ENCODE measurements around the gene FOXN4.
"Not testable (repeated sequence)": the region's sequence is repeated elsewhere in the genome, so short reads cannot be mapped to it uniquely, and the experiment has no call there.

Gene FOXN4

GRCh38 chr12:109308534-109309380 lies at the start of gene FOXN4:
TSS of gene FOXN4 (minus strand) at chr12:109309284. CDS start at chr12:109308321, 963 bp downstream.
- in situ Hi-C loops (cut with MboI; ENCODE audit: low sequenced_read_pairs) = no loop called here

GRCh38 chr12:109358154-109358869 lies 49.2 kb upstream of the FOXN4 start:
- in situ Hi-C loops (cut with MboI; ENCODE audit: low sequenced_read_pairs) = no loop called here

- in situ Hi-C loops (cut with MboI; ENCODE audit: low sequenced_read_pairs) = no loop called here
These were observed 47.9 kb upstream of the FOXN4 start for GRCh38 chr12:109357032-109357431.

GRCh38 chr12:109356577-109356976 lies 47.5 kb upstream of the FOXN4 start:
- in situ Hi-C loops (cut with MboI; ENCODE audit: low sequenced_read_pairs) = no loop called here

- in situ Hi-C loops (cut with MboI; ENCODE audit: low sequenced_read_pairs) = no loop called here
These were observed 43.1 kb upstream of the FOXN4 start for GRCh38 chr12:109352184-109352583.

GRCh38 chr12:109347589-109347988 lies 38.5 kb upstream of the FOXN4 start, which contains the start of gene MYO1H:
TSS of gene MYO1H (plus strand) at chr12:109347900. CDS start at chr12:109347961, 61 bp downstream.
- in situ Hi-C loops (cut with MboI; ENCODE audit: low sequenced_read_pairs) = no loop called here

- in situ Hi-C loops (cut with MboI; ENCODE audit: low sequenced_read_pairs) = no loop called here
These were observed 37.8 kb upstream of the FOXN4 start for GRCh38 chr12:109346920-109347319.

- in situ Hi-C loops (cut with MboI; ENCODE audit: low sequenced_read_pairs) = no loop called here
These were observed 36.3 kb upstream of the FOXN4 start for GRCh38 chr12:109345428-109345827.

GRCh38 chr12:109343677-109344076 lies 34.6 kb upstream of the FOXN4 start:
- in situ Hi-C loops (cut with MboI; ENCODE audit: low sequenced_read_pairs) = no loop called here

- in situ Hi-C loops (cut with MboI; ENCODE audit: low sequenced_read_pairs) = no loop called here
These were observed 27.5 kb upstream of the FOXN4 start for GRCh38 chr12:109336593-109336992.

GRCh38 chr12:109334887-109335286 lies 25.8 kb upstream of the FOXN4 start:
- in situ Hi-C loops (cut with MboI; ENCODE audit: low sequenced_read_pairs) = no loop called here

GRCh38 chr12:109331301-109331952 lies 22.3 kb upstream of the FOXN4 start:
- in situ Hi-C loops (cut with MboI; ENCODE audit: low sequenced_read_pairs) = no loop called here

- in situ Hi-C loops (cut with MboI; ENCODE audit: low sequenced_read_pairs) = no loop called here
These were observed 21.5 kb upstream of the FOXN4 start for GRCh38 chr12:109330282-109331230.

GRCh38 chr12:109329686-109330085 lies 20.6 kb upstream of the FOXN4 start:
- in situ Hi-C loops (cut with MboI; ENCODE audit: low sequenced_read_pairs) = no loop called here

- in situ Hi-C loops (cut with MboI; ENCODE audit: low sequenced_read_pairs) = no loop called here
These were observed 19.9 kb upstream of the FOXN4 start for GRCh38 chr12:109329003-109329402.

- in situ Hi-C loops (cut with MboI; ENCODE audit: low sequenced_read_pairs) = not testable (repeated sequence)
These were observed 12.2 kb upstream of the FOXN4 start for GRCh38 chr12:109321294-109321693.

- in situ Hi-C loops (cut with MboI; ENCODE audit: low sequenced_read_pairs) = no loop called here
These were observed 1.4 kb upstream of the FOXN4 start for GRCh38 chr12:109310247-109311125.

GRCh38 chr12:109309381-109310246 lies 530 bp upstream of the FOXN4 start:
- in situ Hi-C loops (cut with MboI; ENCODE audit: low sequenced_read_pairs) = no loop called here
